ENCODE data around the gene SRSF7.

GRCh38 chr2:38754506-38754905 is 3.3 kb upstream of the SRSF7 start:
- TF ChIP-seq, protein P1, sequence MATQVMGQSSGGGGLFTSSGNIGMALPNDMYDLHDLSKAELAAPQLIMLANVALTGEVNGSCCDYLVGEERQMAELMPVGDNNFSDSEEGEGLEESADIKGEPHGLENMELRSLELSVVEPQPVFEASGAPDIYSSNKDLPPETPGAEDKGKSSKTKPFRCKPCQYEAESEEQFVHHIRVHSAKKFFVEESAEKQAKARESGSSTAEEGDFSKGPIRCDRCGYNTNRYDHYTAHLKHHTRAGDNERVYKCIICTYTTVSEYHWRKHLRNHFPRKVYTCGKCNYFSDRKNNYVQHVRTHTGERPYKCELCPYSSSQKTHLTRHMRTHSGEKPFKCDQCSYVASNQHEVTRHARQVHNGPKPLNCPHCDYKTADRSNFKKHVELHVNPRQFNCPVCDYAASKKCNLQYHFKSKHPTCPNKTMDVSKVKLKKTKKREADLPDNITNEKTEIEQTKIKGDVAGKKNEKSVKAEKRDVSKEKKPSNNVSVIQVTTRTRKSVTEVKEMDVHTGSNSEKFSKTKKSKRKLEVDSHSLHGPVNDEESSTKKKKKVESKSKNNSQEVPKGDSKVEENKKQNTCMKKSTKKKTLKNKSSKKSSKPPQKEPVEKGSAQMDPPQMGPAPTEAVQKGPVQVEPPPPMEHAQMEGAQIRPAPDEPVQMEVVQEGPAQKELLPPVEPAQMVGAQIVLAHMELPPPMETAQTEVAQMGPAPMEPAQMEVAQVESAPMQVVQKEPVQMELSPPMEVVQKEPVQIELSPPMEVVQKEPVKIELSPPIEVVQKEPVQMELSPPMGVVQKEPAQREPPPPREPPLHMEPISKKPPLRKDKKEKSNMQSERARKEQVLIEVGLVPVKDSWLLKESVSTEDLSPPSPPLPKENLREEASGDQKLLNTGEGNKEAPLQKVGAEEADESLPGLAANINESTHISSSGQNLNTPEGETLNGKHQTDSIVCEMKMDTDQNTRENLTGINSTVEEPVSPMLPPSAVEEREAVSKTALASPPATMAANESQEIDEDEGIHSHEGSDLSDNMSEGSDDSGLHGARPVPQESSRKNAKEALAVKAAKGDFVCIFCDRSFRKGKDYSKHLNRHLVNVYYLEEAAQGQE (IDR thresholded peaks at IDR 0.05; ENCODE audit: insufficient read depth in 1 of 2, low read depth in 2 of 2, low read length in 2 of 2): no peak
- no peak for TF ChIP-seq POLR2AphosphoS5 (IDR thresholded peaks at IDR 0.05; ENCODE audit: low read depth, low read length)
- TF ChIP-seq TAF1 (IDR thresholded peaks at IDR 0.05; ENCODE audit: borderline replicate concordance, insufficient read depth, low read length): no peak
